ENCODE data around the gene SHKBP1. TPM values are rescaled to one million over a fixed set of nuclear protein-coding genes. Genes with fewer than 3 reads are reported as not detected.

Gene SHKBP1
- 64.0 and 75.3 TPM in 2 replicates for total RNA-seq

GRCh38 chr19:40576585-40577451 is at the start of gene SHKBP1:
Gene SHKBP1, plus strand, starts transcription at chr19:40576873. Its CDS starts 27 bp downstream, at chr19:40576900.

GRCh38 chr19:40601134-40601974 is 24.7 kb downstream of the SHKBP1 start, which contains the start of gene LTBP4:
Gene LTBP4, plus strand, starts transcription at chr19:40601369. Its CDS starts 19 bp downstream, at chr19:40601388.

Other genes starting within 250 kb of the SHKBP1 start
- 5.3 and 12.9 TPM in 2 replicates for gene C19orf47, start 228.5 kb upstream of the SHKBP1 start, total RNA-seq
- gene PLD3, start 228.2 kb upstream of the SHKBP1 start, total RNA-seq, result 196 and 305 TPM in 2 replicates
- gene HIPK4, start 186.7 kb upstream of the SHKBP1 start, total RNA-seq, result not detected in 2 replicates
- 0.99 and 2.5 TPM in 2 replicates for gene PRX, start 163.5 kb upstream of the SHKBP1 start, total RNA-seq
- gene SERTAD1, start 150.9 kb upstream of the SHKBP1 start, total RNA-seq, result 27.1 and 28.6 TPM in 2 replicates
- 13.3 and 20.4 TPM in 2 replicates for gene SERTAD3, start 132.5 kb upstream of the SHKBP1 start, total RNA-seq
- 100 and 154 TPM in 2 replicates for gene BLVRB, start 111.1 kb upstream of the SHKBP1 start, total RNA-seq
- 1.2 and 1.6 TPM in 2 replicates for gene SPTBN4, start 109.9 kb upstream of the SHKBP1 start, total RNA-seq
- 57.3 and 133 TPM in 2 replicates for gene LTBP4, start 24.5 kb downstream of the SHKBP1 start, total RNA-seq
- gene NUMBL, start 113.8 kb downstream of the SHKBP1 start, total RNA-seq, result 6.9 and 8.9 TPM in 2 replicates
- 23.9 and 25.1 TPM in 2 replicates for gene COQ8B, start 140.0 kb downstream of the SHKBP1 start, total RNA-seq
- gene ITPKC, start 140.2 kb downstream of the SHKBP1 start, total RNA-seq, result 22.6 and 42.5 TPM in 2 replicates
- 2.2 and 2.3 TPM in 2 replicates for gene ACTMAP, start 173.6 kb downstream of the SHKBP1 start, total RNA-seq
- 138 and 158 TPM in 2 replicates for gene SNRPA, start 174.3 kb downstream of the SHKBP1 start, total RNA-seq
- gene MIA, start 198.6 kb downstream of the SHKBP1 start, total RNA-seq, result 2.1 and 5.5 TPM in 2 replicates
- 21.7 and 27.3 TPM in 2 replicates for gene RAB4B, start 201.4 kb downstream of the SHKBP1 start, total RNA-seq
- 59.9 and 77.0 TPM in 2 replicates for gene EGLN2, start 222.3 kb downstream of the SHKBP1 start, total RNA-seq

Measured in hair follicular keratinocyte (primary cell).